Stomach (tissue), 9 donors: ENCODE results near the gene CYP17A1. TPM values are rescaled to one million over a fixed set of nuclear protein-coding genes. Genes with fewer than 3 reads are reported as not detected.
A peak's percentile ranks its signal among the peaks of the same experiment; 100 is the strongest.

Experiments
- DNase-seq, 2 donors: peaks; one replicate each; pipeline versions ENCODE4 v3.0.0 to v3.0.0-alpha.2; 2013 to 2019
- H3K27ac ChIP-seq, 5 donors: fragments of 200-600 bp in 4 of 5; sonication (generic) in 4 of 5; one replicate each; pipeline ENCODE4 v1.5.1; 2013 to 2019; ENCODE audit warnings: mild to moderate bottlenecking in 1 of 5, moderate library complexity in 1 of 5
- H3K27me3 ChIP-seq, 3 donors: fragments of 200-600 bp; sonication (generic); one replicate each; pipeline ENCODE4 v1.5.1; 2017 to 2019; ENCODE audit warnings: mixed run types in 1 of 3
- H3K36me3 ChIP-seq, 4 donors: fragments of 200-600 bp; sonication (generic); 1 replicate in 3 of 4; 2 replicates in 1 of 4; pipeline ENCODE4 v1.5.1; 2016 to 2019
- H3K4me1 ChIP-seq, 4 donors: fragments of 200-600 bp; sonication (generic); one replicate each; pipeline ENCODE4 v1.5.1; 2016 to 2019
- H3K4me3 ChIP-seq, 4 donors: fragments of 200-600 bp; sonication (generic) in 3 of 4; one replicate each; pipeline ENCODE4 v1.5.1; 2016 to 2019; ENCODE audit warnings: mild to moderate bottlenecking in 1 of 4
- H3K9me3 ChIP-seq, 4 donors: fragments of 200-600 bp; sonication (generic); one replicate each; pipeline ENCODE4 v1.5.1; 2016 to 2019
- EP300 ChIP-seq: sonication (generic); formaldehyde crosslinking; IDR thresholded peaks from one replicate; pipeline ENCODE4 v1.6.1; 2017; ENCODE audit warnings: antibody characterized with exemption
- POLR2A ChIP-seq, 4 donors: fragments of 450-650 bp; IDR thresholded peaks; one replicate each; pipeline ENCODE4 v1.6.1; 2016; ENCODE audit warnings: antibody characterized with exemption in 4 of 4, control low read depth in 2 of 4, mild to moderate bottlenecking in 1 of 4, moderate library complexity in 1 of 4
- POLR2AphosphoS5 ChIP-seq, 3 donors: sonication (generic); formaldehyde crosslinking; IDR thresholded peaks; one replicate each; pipeline ENCODE4 v1.6.1; 2016; ENCODE audit warnings: antibody characterized with exemption in 3 of 3
- WGBS, 5 donors: extraction: QIAGEN DNeasy Blood & Tissue Kit in 3 of 5; methylation state at CpG; one replicate each; pipeline versions ENCODE4 v1.1.5 to v1.1.7; 2013 to 2018; 5-methylcytosine and 5-hydroxymethylcytosine counted together
- intact Hi-C: fragments of 100-400 bp; cut with DNase I; formaldehyde crosslinking; loops from one replicate; pipeline ENCODE4 v1.15.1; 2023; ENCODE audit warnings: low total_unique reads
- polyA plus RNA-seq, 3 donors: library from polyadenylated mRNA; stranded (reverse); fragments of 200-250 nt; gene quantifications; one replicate each; pipeline ENCODE4 v1.2.3, GENCODE V29; 2013
- total RNA-seq, 5 donors: library from RNA; depleted of rRNA; stranded (reverse); fragments of >200 nt; gene quantifications; one replicate each; pipeline versions ENCODE4 v1.1.0 to v1.2.3, GENCODE V29; 2014 to 2016
- TF ChIP-seq, protein P1 (sequence below), 7 experiments: fragments of 450-650 bp in 4 of 7; fragments of 200-600 bp in 3 of 7; sonication (generic) in 3 of 7; IDR thresholded peaks; one replicate each; pipeline ENCODE4 v1.5.1; 2016 to 2019; ENCODE audit warnings: antibody characterized with exemption in 7 of 7, control low read depth in 2 of 7, mild to moderate bottlenecking in 1 of 7
- donor health status: healthy with polysubstance abuse.
- donor health status: Bipolar disorder and iron deficiency.
- donor health status: healthy.

Gene CYP17A1
- total and polyA plus RNA-seq, 8 donors = 0.30 to 106 (median 0.37) TPM; not detected in 5

DNA sequence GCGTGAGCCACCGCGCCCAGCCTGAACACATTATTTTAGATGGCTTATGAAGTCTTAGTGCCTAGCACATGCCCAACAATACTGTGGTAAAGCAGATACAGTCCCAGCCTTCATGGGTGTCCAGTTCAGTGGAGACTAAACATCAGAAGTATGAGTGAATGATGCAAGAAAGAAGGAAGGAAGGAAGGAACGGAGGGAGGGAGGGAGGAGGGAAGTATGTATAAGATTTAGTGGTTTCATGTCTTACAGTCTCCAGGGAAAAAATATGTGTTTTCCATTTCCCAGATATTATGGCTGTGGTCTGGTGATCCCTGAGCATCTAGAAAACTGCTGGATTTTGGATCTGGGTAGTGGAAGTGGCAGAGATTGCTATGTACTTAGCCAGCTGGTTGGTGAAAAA, 35.0 kb upstream of the CYP17A1 start:
- H3K4me1 ChIP-seq = peaks cover 0 to 20% (median 13%) of the 10 kb centered on the region in 4 donors
- WGBS, 5 donors = 87 to 92% (median 90%) methylated on average over 4 of the region's 4 CpGs
- no peak for DNase-seq
- H3K4me3 ChIP-seq = no peak overlapping the region
- peaks cover 0 to 27% (median 4%) of the 10 kb centered on the region in 4 donors for H3K36me3 ChIP-seq
- TF ChIP-seq POLR2A (IDR thresholded peaks at IDR 0.05) = no peak
- TF ChIP-seq EP300 = no peak
- TF ChIP-seq POLR2AphosphoS5 (IDR thresholded peaks at IDR 0.05) = no peak
- TF ChIP-seq, protein P1, sequence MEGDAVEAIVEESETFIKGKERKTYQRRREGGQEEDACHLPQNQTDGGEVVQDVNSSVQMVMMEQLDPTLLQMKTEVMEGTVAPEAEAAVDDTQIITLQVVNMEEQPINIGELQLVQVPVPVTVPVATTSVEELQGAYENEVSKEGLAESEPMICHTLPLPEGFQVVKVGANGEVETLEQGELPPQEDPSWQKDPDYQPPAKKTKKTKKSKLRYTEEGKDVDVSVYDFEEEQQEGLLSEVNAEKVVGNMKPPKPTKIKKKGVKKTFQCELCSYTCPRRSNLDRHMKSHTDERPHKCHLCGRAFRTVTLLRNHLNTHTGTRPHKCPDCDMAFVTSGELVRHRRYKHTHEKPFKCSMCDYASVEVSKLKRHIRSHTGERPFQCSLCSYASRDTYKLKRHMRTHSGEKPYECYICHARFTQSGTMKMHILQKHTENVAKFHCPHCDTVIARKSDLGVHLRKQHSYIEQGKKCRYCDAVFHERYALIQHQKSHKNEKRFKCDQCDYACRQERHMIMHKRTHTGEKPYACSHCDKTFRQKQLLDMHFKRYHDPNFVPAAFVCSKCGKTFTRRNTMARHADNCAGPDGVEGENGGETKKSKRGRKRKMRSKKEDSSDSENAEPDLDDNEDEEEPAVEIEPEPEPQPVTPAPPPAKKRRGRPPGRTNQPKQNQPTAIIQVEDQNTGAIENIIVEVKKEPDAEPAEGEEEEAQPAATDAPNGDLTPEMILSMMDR (IDR thresholded peaks at IDR 0.05) = no peak
- no peaks in the 10 kb centered on the region for H3K9me3 ChIP-seq
- H3K27ac ChIP-seq = no peak overlapping the region
- peaks cover 0 to 20% (median 4%) of the 10 kb centered on the region in 3 donors for H3K27me3 ChIP-seq
- intact Hi-C loops = no loop called here

DNA sequence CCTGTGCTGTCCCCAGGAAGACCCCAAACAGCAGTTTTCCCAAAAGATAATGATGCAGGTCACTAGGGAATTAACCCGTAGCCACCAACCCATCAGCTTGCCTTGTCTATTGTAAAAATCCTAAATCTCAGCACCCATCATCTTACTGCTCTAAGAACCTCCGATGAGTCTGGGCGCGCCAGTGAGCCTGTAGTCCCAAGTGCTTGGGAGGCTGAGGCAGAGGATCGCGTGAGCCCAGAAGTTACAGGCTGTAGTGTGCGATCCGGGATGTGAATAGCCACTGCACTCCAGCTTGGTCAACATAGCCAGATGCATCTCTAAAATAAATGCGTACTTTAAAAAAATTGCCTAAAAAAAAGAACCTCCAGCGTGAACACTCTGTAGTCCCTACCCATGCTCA, 33.0 kb upstream of the CYP17A1 start:
- Histone ChIP-seq H3K4me1 (peaks cover 0 to 20% (median 13%) of the 10 kb centered on the region in 4 donors), H3K27me3 (peaks cover 0 to 20% (median 4%) of the 10 kb centered on the region in 3 donors), H3K4me3 (peak overlapping the region; percentile 51 to 61 (median 56)), H3K27ac (no peak overlapping the region), H3K36me3 (peaks cover 0 to 14% (median 5%) of the 10 kb centered on the region in 4 donors), H3K9me3 (no peaks in the 10 kb centered on the region)
- WGBS, 5 donors = 87 to 94% (median 88%) methylated on average over 10 of the region's 10 CpGs
- no peak for DNase-seq
- TF ChIP-seq EP300 = no peak
- TF ChIP-seq POLR2A (IDR thresholded peaks at IDR 0.05) = no peak
- TF ChIP-seq POLR2AphosphoS5 (IDR thresholded peaks at IDR 0.05) = no peak
- TF ChIP-seq, protein P1 (IDR thresholded peaks at IDR 0.05) = no peak
- intact Hi-C loops = no loop called here

DNA sequence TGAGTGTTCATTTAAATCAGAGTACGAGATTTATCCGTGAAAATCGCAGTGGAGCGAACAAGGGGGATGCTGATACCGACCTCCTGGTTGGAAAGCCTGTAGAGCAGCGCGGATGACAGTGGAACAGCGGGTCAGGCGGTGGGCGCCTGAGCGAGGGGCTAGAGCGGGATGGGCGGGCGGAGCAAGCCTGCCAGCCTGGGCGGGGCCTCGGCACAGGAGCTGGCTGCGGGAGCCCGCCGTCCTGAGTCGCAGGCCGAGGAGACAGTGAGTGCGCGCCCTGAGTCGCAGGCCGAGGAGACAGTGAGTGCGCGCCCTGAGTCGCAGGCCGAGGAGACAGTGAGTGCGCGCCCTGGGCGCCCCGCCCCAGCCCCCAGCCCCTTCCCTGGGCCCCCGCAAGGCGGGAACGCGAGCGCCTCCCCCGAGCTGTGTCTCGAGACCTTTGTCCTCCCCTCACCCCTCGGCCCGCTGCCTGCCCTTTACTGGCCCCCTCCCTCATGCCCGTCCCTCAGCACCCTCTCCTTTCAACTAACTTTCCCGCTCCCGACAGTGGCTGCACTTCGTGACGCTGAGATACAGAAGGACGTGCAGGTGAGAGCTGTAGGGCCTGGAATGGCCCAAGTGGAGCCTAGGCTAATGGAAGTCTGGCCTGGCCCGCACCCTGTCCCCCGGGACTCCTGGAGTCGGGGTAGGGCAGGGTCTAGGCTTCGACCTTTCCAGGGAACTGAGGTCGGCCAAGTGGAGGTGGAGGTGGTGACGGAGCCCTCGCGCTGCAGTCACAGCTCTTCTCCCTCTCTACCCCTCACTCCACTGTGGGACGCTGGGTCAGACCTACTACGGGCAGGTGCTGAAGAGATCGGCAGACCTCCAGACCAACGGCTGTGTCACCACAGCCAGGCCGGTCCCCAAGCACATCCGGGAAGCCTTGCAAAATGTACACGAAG, 32.3 kb upstream of the CYP17A1 start, which contains the start of gene AS3MT:
Gene AS3MT, plus strand, starts transcription at position 213 of the 941 bp plus-strand sequence. Its CDS starts 123 bp downstream, at position 336.
- Histone ChIP-seq H3K36me3 (peaks cover 0 to 8% (median 3%) of the 10 kb centered on the region in 4 donors), H3K27me3 (peaks cover 0 to 20% (median 4%) of the 10 kb centered on the region in 3 donors), H3K4me3 (peak within 1 kb of the TSS; percentile 51 to 61 (median 56)), H3K4me1 (peaks cover 0 to 20% (median 13%) of the 10 kb centered on the region in 4 donors), H3K9me3 (no peaks in the 10 kb centered on the region), H3K27ac (peak within 1 kb of the TSS in 3 of 5 donors; percentile 22 to 75 (median 54))
- WGBS, 5 donors = 5 to 7% (median 6%) methylated on average over 27 to 63 of the region's 63 CpGs
- DNase-seq = peak in 1 of 2 donors; percentile 81
- intact Hi-C loops = no loop called here
- TF ChIP-seq POLR2AphosphoS5 (IDR thresholded peaks at IDR 0.05) (no peak), EP300 (no peak)
- TF ChIP-seq, protein P1 (IDR thresholded peaks at IDR 0.05) = no peak

DNA sequence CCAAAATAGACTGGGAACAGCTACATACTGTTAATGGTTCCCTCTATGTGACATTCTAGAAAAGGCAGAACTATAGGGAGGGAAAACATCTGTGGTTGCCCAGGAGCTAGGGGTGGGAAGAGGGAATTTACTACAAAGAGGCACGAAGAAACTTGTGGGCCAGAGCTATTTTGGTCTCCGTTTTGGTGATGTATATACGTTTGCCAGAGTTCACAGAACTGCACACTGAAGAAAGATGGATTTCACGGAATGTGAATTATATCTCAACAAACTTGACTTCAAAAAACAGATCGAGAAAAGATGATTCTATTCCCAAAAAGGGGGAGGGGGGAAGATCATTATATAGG, 31.7 kb upstream of the CYP17A1 start:
- intact Hi-C loops = no loop called here
- 30 to 39% (median 34%) methylated on average over 5 of the region's 5 CpGs for WGBS, 5 donors
- Histone ChIP-seq H3K27me3 (peaks cover 0 to 20% (median 4%) of the 10 kb centered on the region in 3 donors), H3K36me3 (peaks cover 0 to 10% (median 5%) of the 10 kb centered on the region in 4 donors), H3K4me1 (peaks cover 0 to 20% (median 13%) of the 10 kb centered on the region in 4 donors), H3K9me3 (no peaks in the 10 kb centered on the region), H3K4me3 (peak overlapping the region; percentile 51 to 61 (median 56)), H3K27ac (peak overlapping the region in 2 of 5 donors; percentile 54 to 75)
- no peak for TF ChIP-seq POLR2A (IDR thresholded peaks at IDR 0.05)
- TF ChIP-seq, protein P1 (IDR thresholded peaks at IDR 0.05) = no peak
- TF ChIP-seq POLR2AphosphoS5 (IDR thresholded peaks at IDR 0.05) = no peak
- no peak for TF ChIP-seq EP300
- peak in 1 of 2 donors; percentile 30 for DNase-seq
